OCI-LY3 (cell line): ENCODE data around the gene CITED4.

Experiments used
- EZH2phosphoT487 ChIP-seq: fragments of 200-600 bp; shearing (Covaris generic); IDR thresholded peaks from 2 replicates; pipeline ENCODE4 v1.6.1; 2018; ENCODE audit warnings: antibody characterized with exemption, mixed run types, low read depth
- TF ChIP-seq, protein P1 (sequence below): fragments of 200-600, 300-600 bp; sonication (generic); IDR thresholded peaks from 2 replicates; pipeline ENCODE4 v1.5.1; 2014; ENCODE audit warnings: antibody characterized with exemption, low read length, low read depth

DNA sequence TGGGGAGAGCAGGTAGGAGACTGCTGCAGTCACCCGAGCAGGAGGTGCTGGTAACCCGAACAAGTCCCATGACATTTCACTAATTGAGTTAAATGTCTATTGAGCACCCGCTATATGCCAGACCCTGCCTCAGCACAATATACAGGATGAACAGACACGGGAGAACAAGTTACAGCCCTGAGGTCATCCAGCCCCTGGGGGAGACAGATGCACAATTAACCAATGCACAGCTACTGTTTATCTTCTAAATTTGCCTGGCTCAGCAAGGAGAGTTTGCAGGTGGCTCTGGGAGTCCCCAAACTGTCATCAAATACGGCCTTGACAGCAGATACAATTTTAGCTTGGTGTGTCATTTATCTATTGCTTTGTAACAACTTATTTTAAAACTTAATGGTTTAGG, 18.1 kb downstream of the CITED4 start:
- TF ChIP-seq, protein P1, sequence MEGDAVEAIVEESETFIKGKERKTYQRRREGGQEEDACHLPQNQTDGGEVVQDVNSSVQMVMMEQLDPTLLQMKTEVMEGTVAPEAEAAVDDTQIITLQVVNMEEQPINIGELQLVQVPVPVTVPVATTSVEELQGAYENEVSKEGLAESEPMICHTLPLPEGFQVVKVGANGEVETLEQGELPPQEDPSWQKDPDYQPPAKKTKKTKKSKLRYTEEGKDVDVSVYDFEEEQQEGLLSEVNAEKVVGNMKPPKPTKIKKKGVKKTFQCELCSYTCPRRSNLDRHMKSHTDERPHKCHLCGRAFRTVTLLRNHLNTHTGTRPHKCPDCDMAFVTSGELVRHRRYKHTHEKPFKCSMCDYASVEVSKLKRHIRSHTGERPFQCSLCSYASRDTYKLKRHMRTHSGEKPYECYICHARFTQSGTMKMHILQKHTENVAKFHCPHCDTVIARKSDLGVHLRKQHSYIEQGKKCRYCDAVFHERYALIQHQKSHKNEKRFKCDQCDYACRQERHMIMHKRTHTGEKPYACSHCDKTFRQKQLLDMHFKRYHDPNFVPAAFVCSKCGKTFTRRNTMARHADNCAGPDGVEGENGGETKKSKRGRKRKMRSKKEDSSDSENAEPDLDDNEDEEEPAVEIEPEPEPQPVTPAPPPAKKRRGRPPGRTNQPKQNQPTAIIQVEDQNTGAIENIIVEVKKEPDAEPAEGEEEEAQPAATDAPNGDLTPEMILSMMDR = no peak
- no peak for TF ChIP-seq EZH2phosphoT487
